GM12865 (cell line): ENCODE data around the gene HGS.

Source experiments
- DNase-seq: peaks from one replicate; pipeline ENCODE4 v3.0.0; 2010; ENCODE audit warnings: low read depth
- H3K4me3 ChIP-seq: 2 replicates; pipeline ENCODE4 v1.5.1; 2011; ENCODE audit warnings: mild to moderate bottlenecking, low read depth, low read length, control low read depth
- CTCF ChIP-seq: IDR thresholded peaks from 2 replicates; pipeline ENCODE4 v1.5.1; 2011; ENCODE audit warnings: low read length, control low read depth, low read depth, inconsistent platforms; ENCODE audit not compliant: insufficient read depth; ENCODE audit errors: missing control alignments

HGS gene

GRCh38 chr17:81712468-81713003 lies 28.7 kb downstream of the HGS start:
- no peak for DNase-seq
- TF ChIP-seq CTCF, result peak; percentile 14
- peak overlapping the region; percentile 80 for H3K4me3 ChIP-seq

- DNase-seq, result no peak
- TF ChIP-seq CTCF, result no peak
- H3K4me3 ChIP-seq, result peak overlapping the region; percentile 80
These were observed 29.3 kb downstream of the HGS start for GRCh38 chr17:81713004-81713555.

GRCh38 chr17:81713556-81714411 lies 30.0 kb downstream of the HGS start:
- no peak for TF ChIP-seq CTCF
- DNase-seq, result no peak
- H3K4me3 ChIP-seq, result no peak overlapping the region; the same call in 1 of the 2 replicates

- no peak for TF ChIP-seq CTCF
- no peak overlapping the region for H3K4me3 ChIP-seq
- DNase-seq, result no peak
These were observed 30.7 kb downstream of the HGS start for GRCh38 chr17:81714412-81715106.

GRCh38 chr17:81715107-81715871 lies 31.5 kb downstream of the HGS start:
- H3K4me3 ChIP-seq, result no peak overlapping the region
- TF ChIP-seq CTCF, result no peak

More at GRCh38 chr17:81715107-81715871, 31.5 kb downstream of the HGS start:
- DNase-seq, result no peak
